HG03103 (cell line): ENCODE measurements around the gene SRSF1.
"Not testable (repeated sequence)": the region's sequence is repeated elsewhere in the genome, so short reads cannot be mapped to it uniquely, and the experiment has no call there.

Experiments used
- ATAC-seq: cut with Tn5 transposase; IDR thresholded peaks from one replicate; pipeline ENCODE4 v1.9.1; 2021; ENCODE audit warnings: low read depth; ENCODE audit not compliant: unreplicated experiment

The SRSF1 gene

DNA sequence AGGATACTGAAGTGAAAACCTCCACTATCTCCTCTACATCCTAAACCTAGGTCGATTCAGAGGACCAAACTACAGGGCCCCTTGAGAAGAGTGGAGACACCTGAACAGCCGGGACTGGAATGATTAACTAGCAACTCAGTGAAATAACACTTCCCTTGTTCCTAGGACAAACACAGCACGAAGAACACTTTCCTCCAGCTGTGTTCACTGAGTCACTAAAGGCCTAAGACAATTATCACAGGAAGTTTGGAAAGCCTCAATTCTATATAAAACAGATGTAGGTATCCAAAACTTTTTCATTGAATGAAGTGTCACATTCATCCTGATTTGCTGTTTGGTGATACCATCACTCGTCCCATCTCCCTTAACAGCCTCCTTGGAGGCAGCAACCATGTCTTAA is 36.3 kb downstream of the SRSF1 start:
- ATAC-seq: no peak

DNA sequence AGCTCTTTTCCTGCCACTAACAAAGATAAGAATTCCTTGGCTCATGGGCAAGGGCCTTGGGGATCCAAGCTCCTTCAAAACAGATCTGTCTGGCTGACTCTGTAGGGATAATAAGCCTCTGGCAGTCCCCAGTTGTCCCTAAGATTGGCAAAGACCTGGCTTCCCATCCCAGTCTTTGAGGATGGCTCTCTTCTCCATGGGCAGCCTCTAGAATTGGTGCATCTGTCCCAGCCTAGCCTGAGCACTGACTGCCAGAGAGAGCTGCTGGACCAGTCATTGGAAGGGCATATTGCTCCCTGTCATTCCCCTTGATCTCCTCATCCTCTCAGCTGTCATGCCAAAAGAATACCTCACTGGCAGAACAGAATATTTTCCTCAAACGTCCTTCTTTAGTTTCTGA is 38.6 kb downstream of the SRSF1 start:
- no peak for ATAC-seq

DNA sequence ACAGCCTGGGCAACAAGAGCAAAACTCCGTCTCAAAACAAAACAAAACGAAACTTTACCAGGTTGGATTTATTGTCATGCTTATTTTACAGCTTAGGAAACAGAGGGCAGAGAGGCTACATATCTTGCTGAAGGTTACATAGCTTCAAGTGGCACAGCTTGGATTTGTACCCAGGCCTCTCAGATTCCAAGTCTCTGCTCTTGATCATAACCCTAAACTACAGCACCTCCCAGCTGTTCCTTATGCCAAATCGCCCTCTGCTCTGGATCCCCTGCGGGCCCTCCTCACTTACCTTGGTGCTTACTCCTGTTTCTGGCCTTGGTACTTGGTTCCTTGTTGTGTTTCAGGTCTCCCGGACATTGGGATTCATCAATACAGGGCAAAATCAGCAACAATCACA is 40.2 kb downstream of the SRSF1 start:
- no peak for ATAC-seq

DNA sequence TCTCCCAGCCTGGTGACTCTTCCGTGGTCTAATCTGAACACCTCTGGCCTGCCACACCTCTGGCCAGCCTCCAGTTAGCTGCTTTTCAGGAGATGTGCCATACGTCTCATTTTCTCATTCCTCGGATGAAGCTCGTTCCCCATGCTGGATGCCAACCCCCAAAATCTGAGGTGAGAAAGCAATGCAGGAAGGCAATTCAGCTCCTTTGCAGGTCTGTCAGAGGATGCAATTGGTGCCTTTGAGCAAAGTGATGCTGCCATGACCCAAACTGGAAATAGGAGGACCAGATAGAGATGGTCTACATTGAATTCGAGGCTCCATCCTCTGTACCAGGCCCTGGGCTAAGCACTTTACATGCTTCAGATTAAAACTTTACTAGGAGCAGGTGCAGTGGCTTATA is 40.8 kb downstream of the SRSF1 start:
- no peak for ATAC-seq

DNA sequence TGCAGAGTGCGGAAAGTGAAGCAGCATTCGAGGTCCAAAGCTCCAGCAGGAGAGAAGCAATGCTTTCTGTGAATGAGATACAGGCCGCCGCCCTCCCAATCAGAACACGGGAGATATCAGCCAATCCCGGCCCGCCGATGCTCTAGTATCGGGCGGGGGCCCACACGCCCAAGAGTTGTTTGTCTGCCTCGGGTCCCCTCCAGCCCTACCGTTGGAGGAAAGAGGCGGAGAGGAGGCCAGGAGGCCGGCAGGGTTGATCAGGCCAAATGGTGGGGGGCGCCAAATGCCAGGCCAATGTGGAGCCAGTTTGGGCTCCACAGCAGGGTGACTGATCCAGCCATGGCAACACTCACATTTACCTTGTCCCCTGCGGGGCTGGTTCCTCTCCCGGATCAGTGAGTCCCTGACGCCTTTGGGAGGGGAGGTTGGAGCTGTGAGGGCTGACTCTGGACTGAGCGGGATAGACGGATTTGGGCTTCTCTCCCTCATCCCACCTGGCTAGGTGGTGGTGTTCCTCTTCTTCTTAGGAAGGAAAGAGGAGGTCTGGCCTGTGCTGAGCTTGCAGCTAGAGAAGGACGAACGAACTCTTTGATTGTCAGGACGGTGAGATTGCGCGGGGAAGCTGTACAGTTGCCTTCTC is 41.4 kb downstream of the SRSF1 start:
- ATAC-seq: no peak

DNA sequence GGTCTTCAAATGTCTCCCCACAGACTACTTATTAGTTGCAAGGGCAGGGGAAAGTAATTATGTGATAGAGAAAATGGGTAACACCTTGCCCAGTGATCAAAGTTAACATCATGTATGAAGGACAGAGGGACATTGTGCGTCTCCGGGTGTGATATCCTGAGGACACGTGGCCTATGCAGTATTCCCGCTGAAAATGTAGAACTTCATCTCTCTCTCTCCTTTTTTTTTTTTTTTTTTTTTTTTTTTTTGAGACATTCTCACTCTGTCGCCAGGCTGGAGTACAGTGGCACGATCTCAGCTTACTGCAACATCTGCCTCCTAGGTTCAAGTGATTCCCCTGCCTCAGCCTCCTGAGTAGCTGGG is 43.9 kb downstream of the SRSF1 start:
- no peak for ATAC-seq

DNA sequence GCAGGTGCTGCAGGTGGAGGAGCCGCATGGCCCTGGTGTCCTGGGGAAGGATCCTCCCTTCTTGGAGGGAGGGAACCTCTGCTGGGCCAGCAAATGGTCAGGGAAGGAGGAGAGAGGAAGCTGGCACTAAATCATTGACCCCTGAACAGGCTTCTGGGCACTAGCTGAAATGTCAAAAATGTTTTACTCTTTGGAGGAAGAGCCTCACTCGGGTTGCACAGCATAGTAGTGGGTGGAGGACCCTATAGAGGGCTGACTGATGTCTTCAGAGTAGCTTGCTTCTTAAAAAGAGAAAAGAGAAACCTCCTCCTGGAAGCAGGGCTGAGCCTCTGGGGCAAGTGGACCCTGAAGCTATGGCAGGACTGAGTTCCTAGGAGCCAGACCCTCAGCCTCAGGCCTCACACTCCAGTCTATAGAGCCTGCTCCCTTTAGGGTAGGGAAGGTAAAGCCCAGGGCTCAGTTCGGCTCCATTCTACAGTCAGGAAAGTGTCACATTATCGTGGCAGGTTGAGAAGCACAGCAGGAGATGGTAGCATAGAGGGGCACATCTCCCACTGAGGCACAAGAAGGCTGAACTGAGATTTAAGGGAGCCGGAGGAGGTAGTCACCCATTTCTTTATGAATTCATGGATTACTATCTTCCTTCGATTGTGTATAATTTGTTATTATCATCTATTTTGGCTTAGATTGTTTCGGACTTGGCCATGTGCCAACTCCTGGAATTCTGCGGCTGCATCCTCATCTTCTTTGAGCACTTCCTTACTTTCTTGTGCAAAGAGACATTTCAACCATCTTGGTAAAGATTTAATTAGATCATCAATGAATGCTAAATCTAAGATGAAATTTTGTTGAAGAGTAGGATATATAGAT is 44.5 kb downstream of the SRSF1 start:
- no peak for ATAC-seq

DNA sequence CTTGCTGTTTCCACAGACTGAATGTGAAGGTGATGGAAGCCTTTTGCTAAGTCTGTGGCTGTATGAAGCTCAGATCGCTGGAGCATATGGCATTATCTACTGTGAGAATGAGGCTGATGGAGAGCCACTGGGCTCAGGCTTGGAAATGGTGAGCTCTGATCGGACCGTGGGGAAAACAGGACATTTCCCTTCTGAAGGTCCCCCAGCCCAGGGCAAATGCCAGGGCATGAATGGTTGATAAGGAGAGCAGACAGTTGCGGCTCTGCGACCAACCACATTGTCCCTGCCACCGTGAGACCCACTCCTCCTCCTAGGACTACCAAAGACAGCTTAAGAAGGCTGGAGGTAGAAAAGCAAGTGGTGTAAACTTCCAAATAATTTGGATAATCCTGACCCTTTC is 47.1 kb downstream of the SRSF1 start:
- no peak for ATAC-seq

DNA sequence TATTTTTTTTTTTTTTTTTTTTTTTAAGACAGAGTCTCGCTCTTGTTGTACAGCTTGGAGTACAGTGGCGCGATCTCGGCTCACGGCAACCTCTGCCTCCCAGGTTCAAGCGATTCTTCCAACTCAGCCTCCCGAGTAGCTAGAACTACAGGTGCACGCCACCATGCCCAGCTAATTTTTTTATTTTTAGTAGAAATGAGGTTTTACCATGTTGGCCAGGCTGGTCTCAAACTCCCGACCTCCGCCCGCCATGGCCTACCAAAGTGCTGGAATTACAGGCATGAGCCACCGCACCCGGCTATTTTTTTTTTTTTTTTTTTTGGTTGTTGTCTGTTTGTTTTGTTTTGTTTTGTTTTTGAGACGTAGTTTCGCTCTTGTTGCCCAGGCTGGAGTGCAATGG is 48.7 kb downstream of the SRSF1 start:
- not testable (repeated sequence) for ATAC-seq

DNA sequence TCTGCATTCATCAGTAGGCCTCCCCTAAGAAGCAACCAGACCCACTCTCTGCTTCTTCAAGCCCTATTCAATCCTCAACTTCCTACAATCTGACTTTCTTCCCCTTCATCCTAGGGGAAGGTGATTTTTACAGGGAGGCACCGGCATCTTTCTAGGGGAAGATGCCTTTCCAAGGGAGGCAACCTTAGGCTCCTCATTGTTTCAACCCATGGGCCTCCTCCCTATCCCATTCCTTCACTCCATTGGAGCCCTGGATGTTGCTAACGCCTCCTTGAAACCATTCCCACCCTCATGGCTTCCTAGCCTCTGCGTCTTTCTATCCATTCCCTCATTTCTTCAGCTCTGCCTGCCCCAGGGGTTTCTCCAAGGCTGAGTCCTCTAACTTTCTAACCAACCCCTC is 49.2 kb downstream of the SRSF1 start:
- ATAC-seq: no peak

DNA sequence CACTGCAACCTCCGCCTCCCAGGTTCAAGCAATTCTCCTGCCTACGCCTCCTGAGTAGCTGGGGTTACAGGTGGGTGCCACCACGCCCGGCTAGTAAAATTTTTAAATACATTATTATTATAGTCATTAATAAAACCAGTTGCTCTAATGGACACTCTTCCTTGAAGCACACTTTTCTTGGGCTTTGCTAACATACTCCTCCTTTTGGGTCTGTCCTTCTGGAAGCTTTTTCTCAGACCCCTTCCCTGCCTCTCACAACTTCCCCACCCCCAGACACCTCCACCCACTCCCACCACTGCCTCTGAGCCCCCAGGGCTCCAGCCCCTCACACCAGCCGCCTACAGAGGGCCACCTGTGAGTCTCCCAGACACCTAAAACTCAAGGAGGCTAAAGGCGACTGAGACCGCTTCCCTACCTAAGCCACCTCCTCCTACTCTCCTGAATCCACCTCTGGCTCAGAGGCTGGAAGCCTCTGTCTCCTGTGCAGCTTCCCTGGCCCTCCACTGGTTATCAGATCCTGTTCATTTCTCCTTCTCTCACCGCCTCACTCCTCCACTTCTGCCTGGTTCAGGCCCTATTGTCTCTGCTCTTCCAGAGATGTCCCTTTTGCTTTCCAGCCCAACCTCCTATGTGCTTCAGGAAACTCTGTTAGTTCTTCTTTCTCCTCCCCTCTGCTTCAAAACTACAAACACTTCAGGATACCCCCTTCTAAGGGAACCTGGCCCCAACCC is 49.8 kb downstream of the SRSF1 start:
- ATAC-seq: no peak

DNA sequence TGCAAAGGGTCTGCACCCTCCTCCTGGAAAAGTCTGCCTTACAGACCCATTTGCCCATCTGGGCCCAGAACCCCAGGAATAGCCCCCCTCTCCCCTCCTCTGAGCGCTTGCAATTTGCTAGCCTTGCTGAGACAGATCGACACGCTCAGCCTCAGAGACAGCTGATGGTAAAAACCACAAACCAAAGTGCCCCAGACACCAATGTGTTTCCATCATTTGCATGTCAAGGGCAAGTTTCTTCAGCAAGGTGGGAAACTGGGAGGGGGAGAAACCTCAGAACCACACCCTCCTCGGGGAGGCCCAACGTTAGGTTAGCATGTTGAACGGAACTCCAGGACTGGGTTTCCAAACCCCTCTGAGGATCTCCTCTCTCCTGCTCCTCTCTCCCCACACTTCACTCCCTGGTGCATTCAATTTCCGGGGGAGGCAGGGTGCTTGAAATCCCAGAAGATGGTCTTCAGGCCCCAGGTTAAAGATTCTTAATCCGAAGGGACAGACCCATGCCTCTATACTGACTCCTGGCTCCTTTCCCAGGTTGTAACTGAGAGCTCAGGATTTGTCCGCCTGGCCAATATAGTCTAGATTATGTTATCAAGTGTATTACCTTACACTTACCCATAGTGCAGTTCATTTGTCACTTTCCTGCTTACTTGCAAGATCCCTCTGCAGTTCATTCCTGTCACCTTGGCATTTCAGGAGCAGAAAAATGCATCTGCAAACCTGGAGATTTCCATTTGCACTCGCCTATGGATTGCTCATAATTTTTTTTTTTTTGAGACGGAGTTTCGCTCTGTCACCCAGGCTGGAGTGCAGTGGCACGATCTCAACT is 50.5 kb downstream of the SRSF1 start:
- ATAC-seq: no peak

DNA sequence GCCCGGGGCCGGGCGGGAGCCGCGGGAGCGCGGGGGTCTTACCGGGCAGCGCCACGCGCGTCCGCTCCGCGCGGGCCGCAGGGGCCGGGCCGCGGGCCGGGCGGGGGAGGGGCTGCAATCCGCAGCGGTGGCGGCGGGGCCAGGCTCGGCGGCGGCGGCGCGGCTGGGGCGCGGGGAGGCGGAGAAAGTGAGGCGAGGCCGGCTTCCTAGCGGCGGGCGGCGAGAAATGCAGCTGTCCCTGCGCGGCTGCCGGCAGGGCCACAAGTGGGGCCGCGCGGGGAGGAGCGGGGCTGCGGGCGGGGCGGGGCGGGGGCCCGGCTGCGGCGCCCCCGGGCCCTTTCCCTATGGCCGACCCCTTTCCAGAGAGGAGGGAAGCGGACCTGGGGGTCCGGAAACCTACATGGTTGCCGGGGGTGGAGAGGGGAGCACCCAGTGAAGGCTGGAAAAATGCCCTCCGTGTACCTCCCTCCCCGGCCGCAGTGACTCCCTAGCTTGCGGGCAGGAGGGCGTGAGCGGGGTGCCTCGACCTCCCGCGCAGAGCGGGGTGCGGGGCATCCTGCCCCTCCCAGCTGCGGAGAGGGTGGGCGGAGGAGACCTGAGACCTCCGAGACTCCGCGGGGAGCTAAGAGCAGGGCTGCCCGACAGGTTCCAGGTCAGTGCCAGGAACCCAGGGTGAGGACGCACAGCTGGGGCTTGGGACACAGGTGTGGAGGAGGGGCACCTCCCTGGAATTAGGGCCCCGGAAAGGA is 51.7 kb downstream of the SRSF1 start, which contains the start of gene CUEDC1:
TSS of gene CUEDC1 (minus strand) at position 230 of the 749 bp plus-strand sequence. CDS start 69,848 bp downstream, outside the sequence.
- no peak for ATAC-seq

DNA sequence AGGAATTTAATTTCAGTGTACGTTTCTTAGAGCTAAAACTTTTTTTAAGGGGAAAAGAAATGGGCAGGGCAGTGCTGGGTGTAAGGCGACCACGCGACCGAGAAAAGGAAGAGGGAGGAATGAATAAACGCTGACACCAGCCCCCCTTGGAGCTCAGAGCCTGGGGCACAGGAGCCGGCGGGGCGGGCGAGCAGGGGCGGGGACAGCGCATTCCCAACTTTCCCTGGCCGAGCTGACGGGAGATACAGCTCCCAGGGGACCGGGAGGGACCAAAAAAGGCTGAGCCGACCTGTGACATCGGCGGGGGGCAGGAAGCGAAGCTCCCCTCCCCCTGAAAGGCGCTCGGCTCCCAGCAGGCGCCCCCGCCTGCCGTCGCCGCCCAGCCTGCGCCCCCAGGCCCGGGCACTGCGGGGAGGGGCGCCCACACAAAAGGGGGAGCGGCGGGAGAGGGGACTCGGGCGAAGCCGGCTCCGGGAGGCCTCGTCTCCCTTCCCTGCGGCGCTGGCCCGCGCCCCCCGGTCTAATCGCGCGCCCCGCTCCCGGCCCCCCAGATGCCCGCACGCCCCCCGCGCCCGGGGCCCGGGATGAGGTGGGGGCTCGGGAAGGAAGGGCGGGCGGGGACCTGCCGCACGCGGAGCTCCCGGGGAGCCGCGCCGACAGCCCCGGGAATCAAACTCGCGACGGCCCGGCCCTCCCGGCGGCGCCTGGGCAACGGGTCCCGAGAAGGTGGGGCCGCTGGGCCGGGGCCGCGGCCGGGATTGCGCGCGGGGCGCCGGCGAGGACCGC is 52.5 kb downstream of the SRSF1 start:
- ATAC-seq: no peak

DNA sequence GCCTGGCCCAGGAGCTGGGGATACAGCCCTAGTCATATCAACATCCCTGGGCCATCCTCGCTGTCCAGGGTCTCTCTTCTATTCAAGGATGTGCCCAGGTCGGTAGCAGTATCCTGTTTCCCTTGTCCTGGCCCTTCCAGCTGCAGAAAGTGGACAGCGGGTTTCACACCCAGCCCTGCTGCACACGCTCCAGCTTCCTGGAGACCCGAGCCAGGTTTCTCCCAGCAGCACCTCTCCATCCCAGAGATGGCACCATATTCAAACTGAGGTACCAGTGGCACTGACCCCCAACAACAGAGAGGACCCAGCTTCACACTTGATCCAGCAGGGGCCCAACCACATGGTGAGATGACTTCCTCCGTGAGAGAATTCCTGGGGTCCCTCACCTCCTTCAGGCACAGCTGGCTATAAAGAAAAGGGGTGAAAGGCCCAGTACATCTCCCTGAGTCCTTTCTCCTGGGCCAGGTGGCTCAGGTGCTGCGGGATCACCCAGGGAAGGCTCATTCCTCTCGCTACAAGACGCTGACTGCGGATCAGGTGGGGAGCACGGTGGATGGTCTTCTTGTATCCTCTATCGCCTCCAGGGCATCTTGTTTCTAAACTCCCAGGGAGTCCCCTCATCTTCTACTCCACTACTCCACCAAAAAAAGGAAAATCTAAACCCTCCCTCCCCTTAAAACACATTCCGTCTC is 53.2 kb downstream of the SRSF1 start:
- no peak for ATAC-seq
